ENCODE data around the gene ADAMTS13.
"Not testable (repeated sequence)": the region's sequence is repeated elsewhere in the genome, so short reads cannot be mapped to it uniquely, and the experiment has no call there.

ADAMTS13 gene

DNA sequence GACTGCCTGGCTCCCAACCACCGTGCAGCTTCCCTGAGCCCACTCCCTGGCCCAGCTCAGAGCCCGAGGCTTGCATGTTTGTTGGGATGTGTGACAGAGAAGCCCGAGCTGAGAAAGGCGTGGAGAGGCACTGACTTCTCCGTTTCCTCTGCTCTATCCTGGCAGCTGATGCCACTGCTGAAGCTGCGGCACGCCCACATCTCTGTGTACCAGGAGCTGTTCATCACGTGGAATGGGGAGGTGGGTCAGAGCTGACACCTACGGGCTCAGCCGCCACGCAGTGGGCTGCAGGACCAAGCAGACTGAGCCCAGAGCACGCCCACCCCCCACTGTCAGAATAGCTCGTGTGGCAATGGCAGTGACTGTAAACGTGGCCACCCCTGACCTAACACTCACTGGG, 36.7 kb upstream of the ADAMTS13 start:
- DNase-seq (ENCODE audit: low spot score in 2 of 2) (no peak), ATAC-seq (ENCODE audit: low read depth) (no peak)
- H3K4me3 Mint-ChIP-seq, result no peak overlapping the region
- H3K9me3 Mint-ChIP-seq, result no peaks in the 10 kb centered on the region
- peaks cover 9% of the 10 kb centered on the region for H3K27me3 Mint-ChIP-seq
- H3K27ac Mint-ChIP-seq, result no peak overlapping the region
- no peaks in the 10 kb centered on the region for H3K4me1 Mint-ChIP-seq
- H3K36me3 Mint-ChIP-seq, result no peaks in the 10 kb centered on the region

DNA sequence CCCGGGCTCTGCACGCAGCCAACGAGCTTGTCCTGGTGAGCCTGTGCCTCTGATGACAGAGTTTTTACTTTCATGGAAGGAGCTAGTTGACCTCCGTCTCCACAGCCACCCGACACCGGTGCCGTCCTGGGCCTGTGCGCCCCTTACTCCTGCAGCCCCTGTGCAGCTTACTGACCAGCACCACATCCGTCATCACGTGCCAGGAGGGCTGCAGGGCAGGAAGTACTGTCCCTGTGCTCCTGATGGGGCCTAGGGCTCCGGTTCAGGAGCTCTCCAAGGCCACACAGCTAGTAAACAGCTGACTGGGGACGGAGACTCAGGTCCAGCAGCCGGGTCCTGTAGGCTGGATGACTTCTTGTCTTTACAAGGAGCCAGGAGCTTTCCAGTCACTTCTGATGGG, 35.8 kb upstream of the ADAMTS13 start:
- no peak for DNase-seq (ENCODE audit: low spot score in 2 of 2)
- Mint-ChIP-seq H3K36me3 (no peaks in the 10 kb centered on the region), H3K4me3 (no peak overlapping the region), H3K4me1 (no peaks in the 10 kb centered on the region), H3K27me3 (peaks cover 10% of the 10 kb centered on the region), H3K9me3 (no peaks in the 10 kb centered on the region), H3K27ac (no peak overlapping the region)
- no peak for ATAC-seq (ENCODE audit: low read depth)

DNA sequence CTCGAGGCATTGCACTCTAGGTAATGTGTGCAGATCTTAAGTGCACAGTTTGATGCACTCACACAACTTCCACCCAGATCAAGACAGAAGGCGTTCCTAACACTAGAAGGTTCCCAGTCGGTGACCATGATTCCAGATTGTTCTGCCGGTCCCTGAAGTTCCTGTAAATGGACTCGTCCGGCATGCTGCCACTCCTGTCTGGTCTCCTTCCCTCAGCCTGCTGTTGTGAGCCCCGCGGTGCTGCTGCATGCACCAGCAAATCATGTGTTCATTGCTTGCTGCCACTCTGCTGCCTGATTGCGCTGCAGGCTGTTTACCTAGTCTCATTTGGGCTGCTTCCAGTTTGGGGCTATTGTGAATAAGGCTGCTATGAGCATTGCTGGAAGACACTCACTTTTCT, 34.5 kb upstream of the ADAMTS13 start:
- H3K9me3 Mint-ChIP-seq, result no peaks in the 10 kb centered on the region
- no peak for DNase-seq (ENCODE audit: low spot score in 2 of 2)

DNA sequence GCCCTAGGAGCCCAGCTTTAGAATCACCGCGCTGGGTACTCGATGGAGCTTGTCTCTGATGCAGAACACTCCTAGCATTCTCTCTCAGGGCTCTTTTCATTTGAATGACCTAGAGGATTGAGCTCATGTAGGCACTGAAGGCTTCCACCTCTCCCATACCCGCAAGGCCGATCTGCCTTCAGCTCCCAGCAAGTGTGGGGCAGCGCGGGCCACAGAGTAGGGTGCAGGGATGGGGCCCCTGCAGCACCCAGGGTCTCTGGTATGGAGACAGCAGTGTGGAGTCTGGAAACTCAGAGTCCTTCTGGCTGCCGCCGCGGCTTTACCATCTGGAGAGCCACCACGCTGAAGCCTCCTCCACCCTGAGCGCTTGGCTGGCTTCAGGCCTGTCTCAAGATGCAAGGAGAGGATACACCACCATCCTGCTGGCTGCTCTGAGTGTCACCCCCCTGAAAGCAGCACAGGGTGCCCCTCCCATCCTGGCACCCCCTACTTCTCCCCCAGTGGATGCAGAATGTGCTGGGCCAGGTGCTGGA, 33.1 kb upstream of the ADAMTS13 start:
- Mint-ChIP-seq H3K4me3 (no peak overlapping the region), H3K27me3 (peaks cover 19% of the 10 kb centered on the region), H3K36me3 (no peaks in the 10 kb centered on the region), H3K27ac (no peak overlapping the region), H3K9me3 (no peaks in the 10 kb centered on the region), H3K4me1 (no peaks in the 10 kb centered on the region)
- DNase-seq (ENCODE audit: low spot score in 2 of 2) (no peak), ATAC-seq (ENCODE audit: low read depth) (no peak)

More for the DNA sequence above, 34.5 kb upstream of the ADAMTS13 start:
- H3K27ac Mint-ChIP-seq, result no peak overlapping the region
- no peaks in the 10 kb centered on the region for H3K36me3 Mint-ChIP-seq
- ATAC-seq (ENCODE audit: low read depth), result no peak
- no peak overlapping the region for H3K4me3 Mint-ChIP-seq
- peaks cover 14% of the 10 kb centered on the region for H3K27me3 Mint-ChIP-seq
- no peaks in the 10 kb centered on the region for H3K4me1 Mint-ChIP-seq

DNA sequence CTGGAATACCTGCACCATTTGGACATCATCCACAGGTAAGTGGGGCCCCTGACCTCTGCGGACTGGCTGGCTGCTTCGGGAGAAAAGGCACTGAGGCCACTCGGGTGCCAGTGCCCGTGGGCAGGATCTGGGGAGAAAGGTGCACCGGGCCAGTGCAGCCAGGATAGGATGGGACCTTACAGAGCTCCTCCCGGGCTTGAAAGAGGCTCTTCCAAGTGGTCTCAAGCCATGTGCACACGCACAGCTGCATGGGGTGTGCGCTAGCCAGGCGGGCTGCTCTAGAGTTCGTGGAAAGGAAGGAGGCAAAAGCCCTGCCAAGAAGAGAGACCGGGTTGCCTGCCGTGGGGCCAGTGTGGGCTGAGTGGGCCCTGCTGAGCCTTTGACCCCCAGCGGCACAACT, 32.6 kb upstream of the ADAMTS13 start:
- Mint-ChIP-seq H3K27me3 (peaks cover 19% of the 10 kb centered on the region), H3K4me3 (no peak overlapping the region), H3K27ac (no peak overlapping the region), H3K4me1 (no peaks in the 10 kb centered on the region), H3K36me3 (no peaks in the 10 kb centered on the region), H3K9me3 (no peaks in the 10 kb centered on the region)
- no peak for ATAC-seq (ENCODE audit: low read depth)
- DNase-seq (ENCODE audit: low spot score in 2 of 2), result no peak

DNA sequence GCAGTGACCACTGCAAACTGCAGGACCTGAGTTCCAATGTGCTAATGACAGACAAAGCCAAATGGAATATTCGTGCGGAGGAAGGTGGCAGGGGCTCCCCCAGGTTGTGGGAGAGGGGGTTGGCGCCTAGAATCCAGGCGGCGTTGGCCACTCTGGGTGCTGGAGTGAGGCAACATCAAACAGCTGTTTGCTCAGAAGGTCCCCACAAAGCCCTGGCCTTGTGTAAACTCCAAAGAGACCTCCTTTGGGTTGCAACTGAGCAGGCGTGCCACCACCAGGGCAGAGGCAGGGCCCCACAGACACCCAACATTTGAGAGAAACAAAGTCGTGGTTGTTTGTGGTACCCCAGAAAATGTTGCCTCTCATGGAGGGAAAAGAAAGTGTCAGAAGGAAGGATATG, 31.5 kb upstream of the ADAMTS13 start:
- no peak for ATAC-seq (ENCODE audit: low read depth)
- no peak overlapping the region for H3K27ac Mint-ChIP-seq
- DNase-seq (ENCODE audit: low spot score in 2 of 2), result no peak
- H3K4me3 Mint-ChIP-seq, result no peak overlapping the region
- H3K4me1 Mint-ChIP-seq, result no peaks in the 10 kb centered on the region
- peaks cover 21% of the 10 kb centered on the region for H3K27me3 Mint-ChIP-seq
- no peaks in the 10 kb centered on the region for H3K36me3 Mint-ChIP-seq
- no peaks in the 10 kb centered on the region for H3K9me3 Mint-ChIP-seq

DNA sequence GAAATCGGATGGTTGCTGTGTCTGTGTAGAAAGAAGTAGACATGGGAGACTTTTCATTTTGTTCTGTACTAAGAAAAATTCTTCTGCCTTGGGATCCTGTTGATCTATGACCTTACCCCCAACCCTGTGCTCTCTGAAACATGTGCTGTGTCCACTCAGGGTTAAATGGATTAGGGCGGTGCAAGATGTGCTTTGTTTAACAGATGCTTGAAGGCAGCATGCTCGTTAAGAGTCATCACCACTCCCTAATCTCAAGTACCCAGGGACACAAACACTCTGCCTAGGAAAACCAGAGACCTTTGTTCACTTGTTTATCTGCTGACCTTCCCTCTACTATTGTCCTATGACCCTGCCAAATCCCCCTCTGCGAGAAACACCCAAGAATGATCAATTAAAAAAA, 30.7 kb upstream of the ADAMTS13 start:
- H3K9me3 Mint-ChIP-seq; H3K36me3 Mint-ChIP-seq; H3K4me3 Mint-ChIP-seq; ATAC-seq (ENCODE audit: low read depth); DNase-seq (ENCODE audit: low spot score in 2 of 2); H3K27ac Mint-ChIP-seq; H3K4me1 Mint-ChIP-seq: not testable (repeated sequence)
- H3K27me3 Mint-ChIP-seq, result peaks cover 21% of the 10 kb centered on the region

DNA sequence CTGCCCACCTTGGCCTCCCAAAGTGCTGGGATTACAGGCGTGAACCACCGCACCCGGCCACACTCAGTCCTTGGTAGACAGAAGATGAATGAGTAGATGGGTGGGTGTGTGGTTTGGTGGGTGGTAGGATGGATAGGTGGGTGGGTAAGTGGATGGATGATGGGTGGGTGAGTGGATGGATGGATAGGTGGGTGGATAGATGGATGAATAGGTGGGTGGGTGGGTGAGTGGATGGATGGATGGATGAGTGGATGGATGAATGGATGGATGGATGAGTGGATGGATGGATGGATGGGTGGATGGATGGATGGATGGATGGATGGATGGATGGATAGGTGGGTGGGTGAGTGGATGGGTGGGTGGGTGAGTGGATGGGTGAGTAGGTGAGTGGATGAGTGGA, 29.9 kb upstream of the ADAMTS13 start:
- not testable (repeated sequence) for H3K4me1 Mint-ChIP-seq

DNA sequence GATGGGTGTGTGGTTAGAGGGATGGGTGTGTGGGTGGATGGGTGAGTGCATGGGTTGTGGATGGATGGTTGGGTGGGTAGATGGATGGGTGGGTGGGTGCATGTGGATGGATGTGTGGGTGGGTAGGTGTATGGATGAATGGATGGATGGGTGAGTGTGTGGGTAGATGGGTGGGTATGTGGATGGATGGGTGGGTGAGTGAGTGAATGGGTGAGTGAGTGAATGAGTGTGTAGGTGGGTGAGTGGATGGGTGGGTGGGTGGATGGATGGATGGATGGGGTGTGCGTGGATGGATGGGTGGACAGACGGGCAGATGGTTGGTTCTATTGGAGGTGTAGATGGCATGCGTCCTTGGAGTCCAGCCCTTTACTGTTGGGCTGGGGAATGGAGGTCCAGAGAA, 28.8 kb upstream of the ADAMTS13 start:
- Mint-ChIP-seq H3K4me3 (no peak overlapping the region), H3K9me3 (no peaks in the 10 kb centered on the region), H3K27me3 (peaks cover 21% of the 10 kb centered on the region), H3K4me1 (no peaks in the 10 kb centered on the region), H3K27ac (no peak overlapping the region), H3K36me3 (no peaks in the 10 kb centered on the region)
- DNase-seq (ENCODE audit: low spot score in 2 of 2), result no peak
- no peak for ATAC-seq (ENCODE audit: low read depth)

More for the DNA sequence above, 29.9 kb upstream of the ADAMTS13 start:
- H3K27me3 Mint-ChIP-seq, result peaks cover 21% of the 10 kb centered on the region
- H3K4me3 Mint-ChIP-seq; H3K36me3 Mint-ChIP-seq; H3K27ac Mint-ChIP-seq; DNase-seq (ENCODE audit: low spot score in 2 of 2); ATAC-seq (ENCODE audit: low read depth); H3K9me3 Mint-ChIP-seq: not testable (repeated sequence)

DNA sequence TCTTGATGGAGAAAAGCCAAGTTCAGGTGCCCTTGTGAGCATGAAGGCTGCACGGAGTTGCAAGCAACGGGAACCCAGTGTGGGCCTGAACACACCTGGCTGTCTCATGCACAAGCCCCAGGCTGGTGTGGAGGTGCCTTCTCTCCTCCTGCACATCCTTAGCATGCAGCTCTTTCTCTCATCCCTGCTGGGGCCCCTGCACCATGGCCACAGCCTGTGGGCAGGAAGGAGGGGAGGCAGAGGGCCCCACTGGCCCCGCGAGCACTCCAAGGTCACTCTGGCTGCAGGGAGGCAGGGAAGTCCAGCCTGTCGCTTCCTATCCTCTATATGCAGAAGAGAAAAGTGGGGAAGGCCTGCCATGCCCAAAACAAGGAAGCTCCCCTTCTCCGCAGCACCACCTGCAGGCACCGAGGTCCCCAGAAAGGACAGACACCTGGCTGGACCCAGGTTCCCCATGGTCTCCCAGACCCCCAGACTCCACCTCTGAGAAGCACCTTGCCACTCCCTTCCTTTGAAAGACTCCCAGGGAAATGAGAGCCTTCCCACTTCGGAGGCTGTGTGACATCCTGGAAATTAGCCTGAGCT, 27.4 kb upstream of the ADAMTS13 start:
- peaks cover 17% of the 10 kb centered on the region for H3K27me3 Mint-ChIP-seq
- no peaks in the 10 kb centered on the region for H3K9me3 Mint-ChIP-seq
- H3K4me3 Mint-ChIP-seq, result no peak overlapping the region
- H3K36me3 Mint-ChIP-seq, result no peaks in the 10 kb centered on the region
- DNase-seq (ENCODE audit: low spot score in 2 of 2) (no peak), ATAC-seq (ENCODE audit: low read depth) (no peak)
- H3K4me1 Mint-ChIP-seq, result peaks cover 2% of the 10 kb centered on the region
- H3K27ac Mint-ChIP-seq, result no peak overlapping the region

DNA sequence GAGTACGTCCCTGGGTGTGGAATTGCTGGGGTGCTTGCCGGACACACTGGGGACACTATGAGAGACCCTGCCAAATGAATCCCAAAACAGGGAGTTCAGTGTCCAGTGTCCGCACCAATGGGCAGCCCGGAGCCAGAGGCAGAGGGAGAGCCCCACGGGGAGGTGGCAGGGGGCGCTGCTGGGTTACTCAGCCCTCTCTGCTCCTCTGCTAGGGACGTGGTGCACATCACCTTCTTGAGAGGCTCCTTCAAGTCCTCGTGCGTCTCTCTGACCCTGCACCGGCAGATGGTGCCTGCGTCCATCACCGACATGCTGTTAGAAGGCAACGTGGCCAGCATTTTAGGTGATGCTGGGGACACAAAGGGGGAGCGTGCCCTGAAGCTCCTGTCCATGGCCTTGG, 25.2 kb upstream of the ADAMTS13 start:
- Mint-ChIP-seq H3K4me1 (peaks cover 3% of the 10 kb centered on the region), H3K9me3 (no peaks in the 10 kb centered on the region), H3K27ac (no peak overlapping the region), H3K36me3 (no peaks in the 10 kb centered on the region), H3K27me3 (peaks cover 11% of the 10 kb centered on the region), H3K4me3 (no peak overlapping the region)
- DNase-seq (ENCODE audit: low spot score in 2 of 2), result no peak
- no peak for ATAC-seq (ENCODE audit: low read depth)

DNA sequence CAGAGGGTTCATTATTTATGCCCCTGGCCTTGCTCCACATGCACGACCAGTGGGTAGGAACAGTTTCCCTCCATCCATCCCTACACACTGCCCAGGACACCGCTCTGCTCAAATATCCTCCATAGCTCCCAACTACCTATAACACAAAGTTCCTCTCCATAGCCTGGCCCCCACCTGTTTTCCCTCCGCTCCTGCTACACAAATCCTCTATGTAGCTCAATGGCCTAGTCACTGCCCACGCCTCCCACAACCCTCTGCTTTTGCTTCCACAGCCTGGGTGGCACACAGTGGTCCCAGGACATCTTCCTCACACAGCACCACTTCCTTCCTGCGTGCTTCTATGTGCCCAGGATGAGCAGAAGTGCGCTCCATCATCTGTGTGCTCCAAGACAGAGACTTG, 24.8 kb upstream of the ADAMTS13 start:
- H3K27me3 Mint-ChIP-seq, result peaks cover 8% of the 10 kb centered on the region
- H3K9me3 Mint-ChIP-seq, result no peaks in the 10 kb centered on the region
- H3K27ac Mint-ChIP-seq, result no peak overlapping the region
- H3K4me3 Mint-ChIP-seq, result no peak overlapping the region
- ATAC-seq (ENCODE audit: low read depth), result no peak
- peaks cover 4% of the 10 kb centered on the region for H3K4me1 Mint-ChIP-seq
- H3K36me3 Mint-ChIP-seq, result no peaks in the 10 kb centered on the region
- DNase-seq (ENCODE audit: low spot score in 2 of 2), result no peak

DNA sequence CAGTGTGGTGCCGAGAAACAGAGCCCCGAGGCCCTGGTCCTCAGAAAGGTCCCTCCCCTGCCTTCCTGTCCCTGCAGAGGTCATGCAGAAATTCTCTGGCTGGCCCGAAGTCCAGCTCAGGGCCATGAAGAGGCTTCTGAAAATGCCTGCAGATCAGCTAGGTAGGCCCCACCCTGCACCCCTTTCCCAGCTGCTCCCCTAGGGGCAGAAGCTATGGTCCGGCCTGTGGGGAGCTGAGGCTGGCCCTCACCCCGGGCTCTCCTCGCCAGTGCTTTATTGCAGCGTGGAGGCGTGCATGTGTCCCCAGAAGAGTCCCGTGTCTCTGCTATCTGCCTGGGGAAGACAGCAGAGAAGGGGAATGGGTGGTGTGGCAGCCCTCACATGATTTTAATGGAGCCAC, 24.3 kb upstream of the ADAMTS13 start:
- peaks cover 4% of the 10 kb centered on the region for H3K4me1 Mint-ChIP-seq
- ATAC-seq (ENCODE audit: low read depth) (no peak), DNase-seq (ENCODE audit: low spot score in 2 of 2) (no peak)
- H3K36me3 Mint-ChIP-seq, result no peaks in the 10 kb centered on the region
- H3K9me3 Mint-ChIP-seq, result no peaks in the 10 kb centered on the region
- H3K27me3 Mint-ChIP-seq, result peaks cover 6% of the 10 kb centered on the region
- no peak overlapping the region for H3K27ac Mint-ChIP-seq
- no peak overlapping the region for H3K4me3 Mint-ChIP-seq

DNA sequence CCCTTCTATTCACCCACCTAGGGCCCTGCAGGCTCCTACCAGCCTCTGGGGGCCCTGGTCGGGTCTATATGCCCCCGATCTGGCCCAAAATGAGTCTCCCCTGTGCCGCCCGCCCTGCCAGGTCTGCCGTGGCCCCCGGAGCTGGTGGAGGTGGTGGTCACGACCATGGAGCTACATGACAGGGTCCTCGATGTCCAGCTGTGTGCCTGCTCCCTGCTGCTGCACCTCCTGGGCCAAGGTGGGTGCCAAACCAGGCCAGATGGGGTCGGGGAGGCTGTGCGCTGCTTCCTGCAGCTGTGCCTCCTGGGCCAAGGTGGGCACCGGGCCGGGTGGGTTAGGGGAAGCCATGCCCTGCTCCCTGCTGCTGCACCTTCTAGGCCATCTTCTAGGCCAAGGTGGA, 21.9 kb upstream of the ADAMTS13 start:
- no peak for ATAC-seq (ENCODE audit: low read depth)
- Mint-ChIP-seq H3K27ac (no peak overlapping the region), H3K9me3 (no peaks in the 10 kb centered on the region), H3K4me1 (peaks cover 9% of the 10 kb centered on the region), H3K4me3 (no peak overlapping the region), H3K27me3 (no peaks in the 10 kb centered on the region), H3K36me3 (peaks cover 3% of the 10 kb centered on the region)
- no peak for DNase-seq (ENCODE audit: low spot score in 2 of 2)

DNA sequence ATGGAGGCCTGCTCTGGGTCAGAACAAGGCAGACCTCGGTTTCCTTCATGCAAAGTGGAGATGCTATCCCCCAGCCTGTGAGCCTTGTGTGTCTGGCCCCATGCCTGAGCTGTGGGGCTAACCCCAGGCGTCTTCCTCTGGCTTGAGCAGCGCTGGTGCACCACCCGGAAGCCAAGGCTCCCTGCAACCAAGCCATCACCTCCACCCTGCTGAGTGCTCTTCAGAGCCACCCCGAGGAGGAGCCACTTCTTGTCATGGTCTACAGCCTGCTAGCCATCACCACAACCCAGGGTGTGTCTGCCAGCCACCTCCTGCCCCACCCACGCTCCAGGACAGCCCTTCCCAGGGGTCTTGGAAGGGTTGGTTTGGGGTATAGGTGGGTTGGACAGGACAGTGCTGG, 20.6 kb upstream of the ADAMTS13 start:
- H3K9me3 Mint-ChIP-seq, result no peaks in the 10 kb centered on the region
- no peaks in the 10 kb centered on the region for H3K27me3 Mint-ChIP-seq
- DNase-seq (ENCODE audit: low spot score in 2 of 2), result no peak
- peaks cover 11% of the 10 kb centered on the region for H3K4me1 Mint-ChIP-seq
- ATAC-seq (ENCODE audit: low read depth), result no peak
- H3K36me3 Mint-ChIP-seq, result peaks cover 8% of the 10 kb centered on the region
- H3K4me3 Mint-ChIP-seq, result no peak overlapping the region
- no peak overlapping the region for H3K27ac Mint-ChIP-seq
